K562 (cell line): Measurements from ENCODE around the gene UFL1. TPM values are rescaled to one million over a fixed set of nuclear protein-coding genes. Genes with fewer than 3 reads are reported as not detected.

Experiments used
- CBX2 ChIP-seq: fragments of 200-600 bp; sonication (generic); IDR thresholded peaks from one replicate; pipeline ENCODE4 v1.6.1; 2012; ENCODE audit warnings: mild to moderate bottlenecking, low read length, inconsistent platforms; ENCODE audit not compliant: insufficient read depth, poor library complexity, severe bottlenecking
- CC2D1A ChIP-seq: fragments of 450-650 bp; IDR thresholded peaks from 2 replicates; pipeline ENCODE4 v1.6.1; 2017; ENCODE audit warnings: mild to moderate bottlenecking
- CREB3L1 ChIP-seq: fragments of 450-650 bp; IDR thresholded peaks from 2 replicates; pipeline ENCODE4 v1.6.1; 2014; ENCODE audit warnings: low read depth, mild to moderate bottlenecking, moderate library complexity, borderline replicate concordance
- ETV6 ChIP-seq, 3 experiments: fragments of 150-350 bp in 1 of 3; sonication (generic) in 1 of 3; formaldehyde crosslinking in 1 of 3; IDR thresholded peaks; 2 replicates each; pipeline versions ENCODE4 v1.6.1 to v1.8.0; 2014 to 2022; ENCODE audit warnings: borderline replicate concordance in 2 of 3, low read depth in 2 of 3, antibody characterized with exemption in 1 of 3, low read length in 1 of 3, mild to moderate bottlenecking in 1 of 3, missing genetic modification reagents in 1 of 3
- HDAC1 ChIP-seq, 2 experiments: fragments of 450-650 bp; IDR thresholded peaks; 2 replicates each; pipeline ENCODE4 v1.6.1; 2016 to 2017; ENCODE audit warnings: inconsistent platforms in 1 of 2, mild to moderate bottlenecking in 1 of 2, moderate library complexity in 1 of 2
- HINFP ChIP-seq: fragments of 450-650 bp; conservative IDR thresholded peaks from 2 replicates; pipeline ENCODE4 v1.6.1; 2016; ENCODE audit warnings: missing genetic modification characterization, low read depth, mild to moderate bottlenecking, control low read depth, missing compliant biosample characterization
- NCOA2 ChIP-seq, 2 experiments: fragments of 450-650 bp; IDR thresholded peaks; 2 replicates each; pipeline ENCODE4 v1.6.1; 2018; ENCODE audit warnings: mild to moderate bottlenecking in 2 of 2, moderate library complexity in 1 of 2; ENCODE audit not compliant: partially characterized antibody in 2 of 2
- NRF1 ChIP-seq, 2 experiments: fragments of 450-650 bp; IDR thresholded peaks in 1 of 2; conservative IDR thresholded peaks in 1 of 2; 2 replicates each; pipeline ENCODE4 v1.6.1; 2014; ENCODE audit warnings: mild to moderate bottlenecking in 2 of 2
- PKNOX1 ChIP-seq: fragments of 450-650 bp; IDR thresholded peaks from 2 replicates; pipeline ENCODE4 v1.6.1; 2016
- RBM17 ChIP-seq: fragments of 200-400 bp; formaldehyde crosslinking; IDR thresholded peaks from 2 replicates; pipeline ENCODE4 v1.6.1; 2017; ENCODE audit warnings: low read depth, mild to moderate bottlenecking, low read length, borderline replicate concordance
- SAP30 ChIP-seq: fragments of 200-600 bp; sonication (generic); IDR thresholded peaks from 2 replicates; pipeline ENCODE4 v1.6.1; 2012; ENCODE audit warnings: borderline replicate concordance, low read depth, mild to moderate bottlenecking, moderate library complexity, low read length, control low read depth, inconsistent platforms; ENCODE audit not compliant: insufficient read depth, poor library complexity, severe bottlenecking
- SRF ChIP-seq, 2 experiments: fragments of 250-450, 450-650 bp in 1 of 2; sonication (Bioruptor Pico) in 1 of 2; sonication (generic) in 1 of 2; formaldehyde crosslinking; IDR thresholded peaks; 2 replicates each; pipeline versions ENCODE4 v1.5.0 to v1.5.1; 2020 to 2022; ENCODE audit warnings: mild to moderate bottlenecking in 1 of 2, missing genetic modification reagents in 1 of 2
- ZBED1 ChIP-seq: IDR thresholded peaks from 2 replicates; pipeline ENCODE4 v1.6.1; 2014
- ZNF143 ChIP-seq: sonication (generic); formaldehyde crosslinking; IDR thresholded peaks from 2 replicates; pipeline ENCODE4 v1.9.0; 2022; ENCODE audit warnings: mild to moderate bottlenecking, missing genetic modification reagents
- ZNF75A ChIP-seq: fragments of 450-650 bp; formaldehyde crosslinking; IDR thresholded peaks from 2 replicates; pipeline ENCODE4 v1.4.0; 2020; ENCODE audit warnings: mild to moderate bottlenecking
- ZNF76 ChIP-seq: fragments of 250-450 bp; sonication (Bioruptor Pico); IDR thresholded peaks from 2 replicates; pipeline ENCODE4 v1.4.0; 2020; ENCODE audit warnings: mild to moderate bottlenecking, moderate library complexity, borderline replicate concordance
- polyA plus RNA-seq, 8 experiments: library from polyadenylated mRNA; depleted of rRNA in 4 of 8; stranded (reverse) in 5 of 8; unstranded in 3 of 8; fragments of >200 nt; fragmentation: Nextera tagmentation in 2 of 8; fragmentation: Illumina TruSeq in 1 of 8; extraction: Ambion mirVana in 2 of 8; extraction: Trizol in 1 of 8; gene quantifications; 2 replicates each; pipeline versions ENCODE4 v1.2.1 to v1.2.3, GENCODE V29; 2011 to 2014; ENCODE audit warnings: inconsistent platforms in 1 of 8, missing spikeins in 1 of 8
- total RNA-seq, 7 experiments: library from RNA; depleted of rRNA in 6 of 7; stranded (reverse); fragments of >200 nt in 6 of 7; fragmentation: Illumina TruSeq in 2 of 7; extraction: Trizol in 2 of 7; gene quantifications; 2 replicates each; pipeline versions ENCODE4 v1.2.1 to v1.2.3, GENCODE V29; 2011 to 2021; ENCODE audit warnings: low replicate concordance in 1 of 7
- TF ChIP-seq, protein P1 (sequence below): sonication (generic); formaldehyde crosslinking; IDR thresholded peaks from 2 replicates; pipeline ENCODE4 v1.8.0; 2022; ENCODE audit warnings: missing genetic modification reagents, mild to moderate bottlenecking, moderate library complexity, borderline replicate concordance

Gene UFL1
- total and polyA plus RNA-seq, 9 of the 15 experiments (the other 6 are each of a cell fraction or from before 2014, with no cell fraction given), result 10.9 to 23.1 (median 18.3) TPM

- TF ChIP-seq HINFP (tag) (no peak), SAP30 (peak; percentile 36), RBM17 (no peak), HDAC1 (IDR thresholded peaks at IDR 0.05) (peak in 1 of 2 experiments; percentile 66; a peak in 1 of 4 replicates), ZNF143 (CRISPR knock-in tag) (peak; percentile 15; the same call in 1 of the 2 replicates), ZNF75A (CRISPR knock-in tag) (peak; percentile 99), CREB3L1 (peak; percentile 97), NCOA2 (IDR thresholded peaks at IDR 0.05; ENCODE audit: partially characterized antibody in 2 of 2) (no peak), ETV6 (IDR thresholded peaks at IDR 0.05; ENCODE audit: borderline replicate concordance in 1 of 2, low read depth in 2 of 2, low read length in 1 of 2) (peak in 1 of 2 experiments; percentile 33; a peak in 1 of 4 replicates), ETV6 (CRISPR knock-in tag; IDR thresholded peaks at IDR 0.05; ENCODE audit: borderline replicate concordance) (no peak), CC2D1A (no peak; the same call in 1 of the 2 replicates), SRF (CRISPR knock-in tag; IDR thresholded peaks at IDR 0.05) (0 out of 4 replicates have a peak, but pooled peaks of 1 of the 2 experiments have one; percentile 32), PKNOX1 (peak; percentile 91), ZNF76 (CRISPR knock-in tag) (peak; percentile 58; the same call in 1 of the 2 replicates), CBX2 (no peak), ZBED1 (no peak), NRF1 (conservative IDR thresholded peaks at IDR 0.05 in 1 of 2, IDR thresholded peaks at IDR 0.05 in 1 of 2) (peak; percentile 88 to 90)
- TF ChIP-seq, protein P1, sequence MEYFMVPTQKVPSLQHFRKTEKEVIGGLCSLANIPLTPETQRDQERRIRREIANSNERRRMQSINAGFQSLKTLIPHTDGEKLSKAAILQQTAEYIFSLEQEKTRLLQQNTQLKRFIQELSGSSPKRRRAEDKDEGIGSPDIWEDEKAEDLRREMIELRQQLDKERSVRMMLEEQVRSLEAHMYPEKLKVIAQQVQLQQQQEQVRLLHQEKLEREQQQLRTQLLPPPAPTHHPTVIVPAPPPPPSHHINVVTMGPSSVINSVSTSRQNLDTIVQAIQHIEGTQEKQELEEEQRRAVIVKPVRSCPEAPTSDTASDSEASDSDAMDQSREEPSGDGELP (CRISPR knock-in tag), result peak; percentile 81; the same call in 1 of the 2 replicates
Measured at GRCh38 chr6:96521644-96522464, at the start of gene UFL1 (continued).
